Umbilical cord (tissue), 2 donors: ENCODE data around the gene SNED1. TPM values are rescaled to one million over a fixed set of nuclear protein-coding genes. Genes with fewer than 3 reads are reported as not detected.

Experiments used
- DNase-seq: peaks from one replicate; pipeline ENCODE4 v3.0.0-alpha.2; 2015; ENCODE audit warnings: low spot score
- total RNA-seq: library from RNA; depleted of rRNA; stranded (reverse); fragments of >200 nt; gene quantifications from one replicate; pipeline ENCODE4 v1.2.3, GENCODE V29; 2014; ENCODE audit warnings: low replicate concordance; ENCODE audit not compliant: insufficient read depth

The SNED1 gene
- total RNA-seq, 1 donor from 2014 or later = 3.6 TPM

GRCh38 chr2:241126201-241126611, 127.8 kb downstream of the SNED1 start:
- no peak for DNase-seq

DNA sequence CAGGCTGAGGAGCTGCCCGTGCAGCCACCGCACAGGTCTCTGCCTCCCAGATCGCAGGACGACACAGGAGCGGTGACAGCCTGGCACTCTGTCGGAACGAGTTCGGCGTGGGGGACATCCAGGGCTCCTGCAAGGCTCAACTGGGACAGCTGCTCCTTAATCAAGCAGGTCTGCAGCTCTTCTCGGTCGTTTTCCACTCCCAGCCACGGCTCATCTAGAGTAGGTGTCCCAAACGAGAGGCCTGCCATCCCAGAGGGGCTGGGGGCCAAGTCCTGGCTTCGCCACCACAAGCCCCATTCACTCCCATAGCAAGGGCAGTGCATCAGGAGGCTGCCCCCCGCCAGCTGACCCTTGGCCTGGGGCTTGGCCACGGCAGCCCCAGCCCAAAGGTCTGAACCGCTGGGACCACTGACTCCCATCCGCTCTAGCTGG, 128.4 kb downstream of the SNED1 start:
- no peak for DNase-seq

- no peak for DNase-seq
Observed at GRCh38 chr2:241128266-241128665, 129.8 kb downstream of the SNED1 start.

DNA sequence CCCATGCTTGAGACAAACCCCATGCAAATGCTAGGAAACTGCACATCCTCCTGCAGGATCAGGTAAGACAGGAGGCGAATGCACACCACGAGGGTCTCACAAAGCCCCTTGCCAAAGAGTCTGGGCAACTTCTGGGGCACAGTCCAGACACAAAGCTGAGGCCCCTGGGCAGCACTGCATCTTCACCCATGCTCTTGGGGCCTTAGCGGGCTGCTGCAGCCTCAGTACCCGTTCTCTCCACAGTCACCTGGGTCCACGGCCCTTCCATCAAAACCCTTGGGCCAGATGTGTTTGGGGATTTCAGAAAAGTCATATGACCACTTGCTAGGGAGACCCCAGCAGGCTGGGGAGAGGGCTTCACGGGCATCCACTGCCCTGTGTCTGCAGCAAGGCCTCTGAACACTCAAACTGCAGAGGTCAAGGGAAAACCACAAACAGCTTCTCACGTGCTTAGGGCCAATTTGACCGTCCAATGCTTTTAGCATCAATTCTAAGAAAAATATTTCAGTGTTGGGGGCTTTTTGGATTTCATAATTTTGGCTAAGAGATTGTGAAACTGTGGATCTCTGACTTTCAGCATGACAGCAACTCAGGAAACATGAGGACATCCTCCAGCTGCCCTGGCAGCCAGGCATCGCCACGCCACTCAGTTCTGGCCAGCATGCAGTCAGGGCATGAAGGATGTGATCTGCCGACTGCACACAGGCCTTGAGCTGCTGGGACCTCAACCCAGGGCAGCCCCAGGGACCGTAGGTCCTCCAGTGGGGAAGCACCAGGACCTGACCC, 130.9 kb downstream of the SNED1 start:
- no peak for DNase-seq

GRCh38 chr2:241130316-241130715, 131.9 kb downstream of the SNED1 start:
- DNase-seq = no peak

- DNase-seq = no peak
Observed at GRCh38 chr2:241131531-241131930, 133.1 kb downstream of the SNED1 start.

GRCh38 chr2:241132538-241133435, 134.4 kb downstream of the SNED1 start:
- DNase-seq = no peak

GRCh38 chr2:241133436-241133820, 135.0 kb downstream of the SNED1 start:
- DNase-seq = no peak

DNA sequence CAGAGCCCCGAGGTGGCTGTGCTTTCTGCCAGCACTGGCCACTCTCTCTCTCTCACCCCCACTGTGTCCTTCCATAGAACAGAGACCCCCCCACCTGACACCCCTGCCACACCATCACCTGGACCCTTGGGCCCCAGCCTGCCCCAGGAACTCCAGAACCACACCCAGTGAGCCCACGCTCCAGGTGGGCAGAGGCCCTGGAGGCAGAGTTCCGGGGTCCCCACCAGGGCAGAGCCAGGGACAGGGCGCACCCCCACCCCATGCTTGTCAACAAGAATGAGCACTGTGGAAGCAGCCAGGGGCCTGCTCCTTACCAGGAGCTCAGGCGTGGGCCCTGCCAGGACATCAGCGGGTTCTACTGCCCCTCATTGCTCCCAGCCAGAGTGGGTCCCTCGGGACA, 136.3 kb downstream of the SNED1 start:
- DNase-seq = no peak

DNA sequence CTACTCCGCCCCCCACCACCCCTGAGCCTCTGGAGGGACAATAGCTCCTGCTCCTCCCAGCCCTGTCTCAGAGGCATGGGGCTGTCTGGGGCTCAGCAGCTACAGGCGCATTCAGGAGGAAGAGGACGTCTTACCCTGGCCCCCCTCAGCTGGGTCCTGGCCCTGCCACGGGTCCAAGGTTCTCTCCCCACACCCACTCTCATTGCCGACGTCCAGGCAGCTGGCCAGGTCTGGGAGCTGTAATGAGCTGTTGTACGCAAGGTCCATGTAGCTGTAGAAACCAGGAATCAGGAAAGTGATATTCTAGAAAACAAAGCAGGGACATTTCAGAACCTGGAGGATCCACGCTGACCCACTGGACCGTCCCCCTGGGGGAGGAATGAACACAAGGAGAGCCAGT, 137.3 kb downstream of the SNED1 start:
- no peak for DNase-seq

GRCh38 chr2:241136191-241136590, 137.8 kb downstream of the SNED1 start:
- no peak for DNase-seq

DNA sequence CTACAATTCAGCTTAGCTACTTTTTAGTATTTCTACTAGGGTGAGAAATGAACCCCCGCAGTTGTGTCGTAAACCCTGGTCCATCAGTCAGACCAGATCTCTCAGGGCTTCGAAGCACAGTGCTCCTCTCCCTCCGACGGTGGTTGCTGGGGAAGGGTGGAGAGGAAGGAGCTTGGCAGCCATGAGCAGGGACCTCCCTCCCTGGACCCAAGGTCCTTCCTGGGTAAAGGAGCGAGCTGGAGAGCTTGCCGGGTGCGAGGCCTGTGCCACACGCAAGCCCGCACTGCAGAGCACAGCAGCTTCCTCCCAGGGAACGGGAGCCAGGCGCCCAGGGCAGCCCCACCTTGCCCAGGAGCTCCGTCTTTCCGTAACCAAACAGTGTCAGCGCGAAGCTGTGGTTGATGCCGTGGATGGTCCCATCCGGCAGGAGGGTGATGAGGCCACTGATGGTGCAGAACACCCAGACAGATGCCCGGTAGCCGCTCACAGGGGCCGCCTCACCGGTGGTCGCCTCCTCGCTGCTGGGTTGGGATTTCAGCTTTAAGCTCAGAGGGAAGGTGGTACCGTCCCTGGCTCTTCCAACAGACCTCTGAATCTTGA, 138.3 kb downstream of the SNED1 start:
- no peak for DNase-seq

DNA sequence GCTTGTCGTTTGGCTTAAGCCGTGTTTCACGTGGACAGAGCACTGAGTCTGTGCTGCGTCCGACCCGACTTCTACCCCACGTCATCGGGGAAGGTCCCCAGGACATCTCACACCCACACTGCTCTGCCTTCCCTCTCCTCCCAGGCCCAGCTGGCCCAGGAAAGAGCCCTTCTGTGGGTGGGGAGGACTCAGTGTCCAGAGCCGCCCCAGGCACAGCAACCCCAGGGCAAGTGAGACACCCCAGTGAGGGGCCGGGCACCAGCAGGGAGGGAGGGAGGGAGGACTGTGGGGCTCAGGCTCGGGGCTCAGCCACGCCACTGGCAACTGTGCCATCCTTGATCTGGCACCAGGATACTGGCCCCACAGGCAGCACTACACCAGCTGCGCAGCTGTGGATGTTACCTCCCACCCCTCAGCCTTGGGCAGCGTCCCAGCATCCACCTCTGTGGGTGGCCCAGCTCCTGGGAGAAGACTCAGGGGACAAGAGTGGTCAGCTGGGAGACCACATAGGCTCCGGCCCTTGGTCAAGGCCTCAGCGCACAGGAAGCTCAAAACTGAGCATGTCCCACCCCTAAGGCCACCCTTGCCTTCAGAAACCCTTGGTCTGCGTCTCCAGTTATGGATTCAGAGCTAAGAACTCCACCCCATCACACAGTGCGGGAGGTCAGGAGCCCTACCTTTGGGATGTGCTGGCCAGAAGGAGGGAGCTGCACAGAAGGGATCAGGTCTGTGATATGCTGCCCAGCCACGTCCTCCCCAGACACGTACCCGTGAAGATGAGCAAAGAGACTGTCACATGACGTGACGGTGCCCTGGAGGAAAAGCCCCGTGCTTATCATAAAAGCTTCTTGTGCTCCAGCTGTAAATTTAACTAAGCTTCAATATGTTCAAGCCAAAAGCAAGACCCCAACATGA, 139.1 kb downstream of the SNED1 start:
- DNase-seq = no peak

- DNase-seq = no peak
Observed at GRCh38 chr2:241138471-241138870, 140.1 kb downstream of the SNED1 start.

DNA sequence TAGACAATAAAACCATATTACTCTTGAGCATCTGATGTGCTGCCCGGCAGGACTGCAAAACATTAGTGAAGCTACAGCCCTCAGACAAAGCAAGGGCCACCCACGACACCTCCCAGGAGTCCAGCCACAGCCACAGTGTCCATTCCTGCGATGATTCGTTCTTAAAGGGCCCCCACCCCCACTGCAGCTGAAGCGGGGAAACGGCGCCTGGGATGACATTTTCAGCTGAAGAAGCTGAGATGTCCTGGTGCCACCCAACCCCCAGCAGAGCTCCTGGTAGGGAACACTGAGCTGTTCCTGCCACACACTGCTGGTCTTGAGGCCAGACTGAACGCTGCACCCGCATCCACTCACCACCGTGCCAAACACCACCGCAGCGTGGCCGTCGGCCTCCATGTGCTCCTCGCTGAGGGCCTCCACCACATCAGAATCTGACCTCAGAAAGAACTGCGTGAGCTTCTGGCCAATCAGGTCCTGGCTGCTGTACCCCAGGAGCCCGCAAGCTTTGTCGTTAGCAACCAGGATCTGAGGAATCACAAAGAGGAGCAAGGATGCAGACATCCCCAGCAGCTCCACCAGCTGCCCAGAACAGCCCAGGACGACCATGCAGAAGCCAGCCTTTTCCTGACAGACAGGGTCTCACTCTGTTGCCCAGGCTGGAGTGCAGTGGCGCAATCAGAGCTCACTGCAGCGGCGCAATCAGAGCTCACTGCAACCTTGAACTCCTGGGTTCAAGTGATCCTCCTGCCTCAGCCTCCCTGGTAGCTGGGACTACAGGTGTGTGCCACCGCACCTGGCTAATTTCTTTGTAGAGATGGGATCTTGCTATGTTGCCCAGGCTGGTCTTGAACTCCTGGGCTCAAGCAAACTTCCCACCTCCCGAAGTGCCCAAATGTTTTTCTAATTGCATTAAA, 141.4 kb downstream of the SNED1 start:
- no peak for DNase-seq

GRCh38 chr2:241140445-241140840, 142.0 kb downstream of the SNED1 start:
- DNase-seq = no peak

- DNase-seq = no peak
Observed at GRCh38 chr2:241141214-241141770, 142.9 kb downstream of the SNED1 start.

DNA sequence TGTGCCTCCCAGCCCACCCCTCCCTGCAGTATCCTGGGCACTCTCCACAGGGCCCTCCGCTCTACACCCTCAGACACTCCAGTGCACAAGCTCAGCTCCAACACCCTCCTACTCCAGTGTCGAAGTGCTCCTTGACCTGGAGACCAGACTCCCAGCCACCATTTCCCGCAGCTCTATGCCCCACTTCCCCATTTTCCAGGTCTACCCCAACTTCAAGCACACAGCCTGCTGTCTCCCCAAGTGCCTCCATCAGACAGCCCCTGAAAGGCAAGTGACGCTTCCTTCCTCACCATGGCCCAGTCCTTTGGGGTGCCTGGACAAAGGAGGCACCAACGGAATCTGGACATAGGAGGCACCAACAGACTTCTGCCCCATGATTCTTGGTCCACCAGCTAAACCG, 143.6 kb downstream of the SNED1 start:
- DNase-seq = no peak

GRCh38 chr2:241142593-241142992, 144.2 kb downstream of the SNED1 start:
- no peak for DNase-seq
